ENCODE data around the gene FXYD6.
A peak's percentile ranks its signal among the peaks of the same experiment; 100 is the strongest.

FXYD6 gene

GRCh38 chr11:117885777-117886176 is 9.3 kb upstream of the FXYD6 start:
- DNase-seq (ENCODE audit: low spot score): no peak

- DNase-seq (ENCODE audit: low spot score): no peak
Observed at GRCh38 chr11:117884994-117885393, 8.5 kb upstream of the FXYD6 start.

GRCh38 chr11:117883063-117883462 is 6.6 kb upstream of the FXYD6 start:
- DNase-seq (ENCODE audit: low spot score): no peak

GRCh38 chr11:117882311-117882905 is 6.0 kb upstream of the FXYD6 start:
- DNase-seq (ENCODE audit: low spot score): no peak

GRCh38 chr11:117881217-117881616 is 4.8 kb upstream of the FXYD6 start:
- DNase-seq (ENCODE audit: low spot score): no peak

- no peak for DNase-seq (ENCODE audit: low spot score)
Observed at GRCh38 chr11:117879516-117880480, 3.3 kb upstream of the FXYD6 start.

GRCh38 chr11:117878939-117879475 is 2.5 kb upstream of the FXYD6 start:
- DNase-seq (ENCODE audit: low spot score): no peak

- DNase-seq (ENCODE audit: low spot score): no peak
Observed at GRCh38 chr11:117878314-117878938, 2.0 kb upstream of the FXYD6 start.

GRCh38 chr11:117877120-117877784 is 794 bp upstream of the FXYD6 start:
- DNase-seq (ENCODE audit: low spot score): no peak

- DNase-seq (ENCODE audit: low spot score): no peak
Observed at GRCh38 chr11:117876059-117876340, 458 bp downstream of the FXYD6 start.

- no peak for DNase-seq (ENCODE audit: low spot score)
Observed at GRCh38 chr11:117875382-117876058, 938 bp downstream of the FXYD6 start.

GRCh38 chr11:117874910-117875381 is 1.5 kb downstream of the FXYD6 start:
- no peak for DNase-seq (ENCODE audit: low spot score)

GRCh38 chr11:117874253-117874909 is 2.1 kb downstream of the FXYD6 start:
- DNase-seq (ENCODE audit: low spot score): peak; percentile 15

- no peak for DNase-seq (ENCODE audit: low spot score)
Observed at GRCh38 chr11:117873828-117874125, 2.7 kb downstream of the FXYD6 start.

GRCh38 chr11:117872975-117873827 is 3.3 kb downstream of the FXYD6 start:
- no peak for DNase-seq (ENCODE audit: low spot score)

GRCh38 chr11:117872420-117872961 is 4.0 kb downstream of the FXYD6 start:
- no peak for DNase-seq (ENCODE audit: low spot score)

- DNase-seq (ENCODE audit: low spot score): no peak
Observed at GRCh38 chr11:117871784-117872183, 4.7 kb downstream of the FXYD6 start.

GRCh38 chr11:117871160-117871559 is 5.3 kb downstream of the FXYD6 start:
- no peak for DNase-seq (ENCODE audit: low spot score)

- DNase-seq (ENCODE audit: low spot score): no peak
Observed at GRCh38 chr11:117870103-117870952, 6.1 kb downstream of the FXYD6 start.
